ENCODE results near the gene SNAPIN. TPM values are rescaled to one million over a fixed set of nuclear protein-coding genes. Genes with fewer than 3 reads are reported as not detected.
A peak's percentile ranks its signal among the peaks of the same experiment; 100 is the strongest.

SNAPIN gene
- total RNA-seq, 1 experiment from 2014 or later, result 46.8 TPM

GRCh38 chr1:153610334-153610733 is 48.2 kb upstream of the SNAPIN start:
- intact Hi-C loops (cut with micrococcal nuclease; ENCODE audit: unreplicated experiment), result no loop called here
- CTCF ChIA-PET, result interaction anchor here (1.1 to 9.3 kb wide), 4 partner anchors 17 to 45 kb away, joined by 3 to 99 read pairs (median 4); partner anchors contain the start of genes S100A1, S100A13 and S100A2
- DNase-seq, result peak; percentile 35
- Mint-ChIP-seq H3K9me3 (ENCODE audit: low read depth, unreplicated experiment) (no peaks in the 10 kb centered on the region), H3K36me3 (ENCODE audit: insufficient read depth, unreplicated experiment) (peaks cover 89% of the 10 kb centered on the region), H3K4me1 (ENCODE audit: low read depth, unreplicated experiment) (peaks cover 66% of the 10 kb centered on the region), H3K4me3 (ENCODE audit: low read depth, unreplicated experiment) (peak overlapping the region; percentile 90), H3K27ac (ENCODE audit: unreplicated experiment) (peak overlapping the region; percentile 71), H3K27me3 (ENCODE audit: unreplicated experiment) (no peaks in the 10 kb centered on the region)
- TF ChIP-seq CTCF (IDR thresholded peaks at IDR 0.05; ENCODE audit: unreplicated experiment), result no peak
- BruUV-seq (replicated peaks), result no TSS peak

GRCh38 chr1:153610811-153611301 is 47.6 kb upstream of the SNAPIN start:
- Mint-ChIP-seq H3K4me3 (ENCODE audit: low read depth, unreplicated experiment) (peak overlapping the region; percentile 90), H3K27ac (ENCODE audit: unreplicated experiment) (peak overlapping the region; percentile 71), H3K36me3 (ENCODE audit: insufficient read depth, unreplicated experiment) (peaks cover 89% of the 10 kb centered on the region), H3K27me3 (ENCODE audit: unreplicated experiment) (no peaks in the 10 kb centered on the region), H3K9me3 (ENCODE audit: low read depth, unreplicated experiment) (no peaks in the 10 kb centered on the region), H3K4me1 (ENCODE audit: low read depth, unreplicated experiment) (peaks cover 71% of the 10 kb centered on the region)
- CTCF ChIA-PET, result interaction anchor here (0.6 to 9.3 kb wide), 6 partner anchors 17 to 99 kb away, joined by 3 to 99 read pairs (median 3); partner anchors contain the start of genes S100A1, S100A13 and S100A2
- intact Hi-C loops (cut with micrococcal nuclease; ENCODE audit: unreplicated experiment), result no loop called here
- no peak for TF ChIP-seq CTCF (IDR thresholded peaks at IDR 0.05; ENCODE audit: unreplicated experiment)
- peak; percentile 30 for DNase-seq
- no TSS peak for BruUV-seq (replicated peaks)

GRCh38 chr1:153611356-153611755 is 47.1 kb upstream of the SNAPIN start:
- TSS peak; percentile 43 for BruUV-seq (replicated peaks)
- H3K4me1 Mint-ChIP-seq (ENCODE audit: low read depth, unreplicated experiment), result peaks cover 76% of the 10 kb centered on the region

GRCh38 chr1:153612111-153612754 is 46.3 kb upstream of the SNAPIN start:
- Mint-ChIP-seq H3K4me1 (ENCODE audit: low read depth, unreplicated experiment) (peaks cover 78% of the 10 kb centered on the region), H3K9me3 (ENCODE audit: low read depth, unreplicated experiment) (no peaks in the 10 kb centered on the region), H3K4me3 (ENCODE audit: low read depth, unreplicated experiment) (peak overlapping the region; percentile 90), H3K27me3 (ENCODE audit: unreplicated experiment) (no peaks in the 10 kb centered on the region), H3K27ac (ENCODE audit: unreplicated experiment) (peak overlapping the region; percentile 71), H3K36me3 (ENCODE audit: insufficient read depth, unreplicated experiment) (peaks cover 89% of the 10 kb centered on the region)
- no peak for DNase-seq
- CTCF ChIA-PET, result interaction anchor here (0.6 to 9.3 kb wide), 16 partner anchors 15 to 374 kb away, joined by 3 to 99 read pairs (median 4); partner anchors contain the start of genes CHTOP, CREB3L4, S100A1 and S100A13
- intact Hi-C loops (cut with micrococcal nuclease; ENCODE audit: unreplicated experiment), result no loop called here
- no TSS peak for BruUV-seq (replicated peaks)
- no peak for TF ChIP-seq CTCF (IDR thresholded peaks at IDR 0.05; ENCODE audit: unreplicated experiment)

More at GRCh38 chr1:153611356-153611755, 47.1 kb upstream of the SNAPIN start:
- CTCF ChIA-PET, result interaction anchor here (0.6 to 9.3 kb wide), 5 partner anchors 16 to 98 kb away, joined by 3 to 99 read pairs (median 3); partner anchors contain the start of genes S100A1, S100A13 and S100A2
- H3K4me3 Mint-ChIP-seq (ENCODE audit: low read depth, unreplicated experiment), result peak overlapping the region; percentile 90
- peaks cover 89% of the 10 kb centered on the region for H3K36me3 Mint-ChIP-seq (ENCODE audit: insufficient read depth, unreplicated experiment)
- no peaks in the 10 kb centered on the region for H3K9me3 Mint-ChIP-seq (ENCODE audit: low read depth, unreplicated experiment)
- no peak for DNase-seq
- intact Hi-C loops (cut with micrococcal nuclease; ENCODE audit: unreplicated experiment), result no loop called here
- H3K27ac Mint-ChIP-seq (ENCODE audit: unreplicated experiment), result peak overlapping the region; percentile 71
- TF ChIP-seq CTCF (IDR thresholded peaks at IDR 0.05; ENCODE audit: unreplicated experiment), result no peak
- H3K27me3 Mint-ChIP-seq (ENCODE audit: unreplicated experiment), result no peaks in the 10 kb centered on the region
